ENCODE data around the gene LDB3. TPM values are rescaled to one million over a fixed set of nuclear protein-coding genes. Genes with fewer than 3 reads are reported as not detected.

The LDB3 gene
- total RNA-seq, 4 donors from 2014 or later = 2.2 to 32.5 (median 2.9) TPM

DNA sequence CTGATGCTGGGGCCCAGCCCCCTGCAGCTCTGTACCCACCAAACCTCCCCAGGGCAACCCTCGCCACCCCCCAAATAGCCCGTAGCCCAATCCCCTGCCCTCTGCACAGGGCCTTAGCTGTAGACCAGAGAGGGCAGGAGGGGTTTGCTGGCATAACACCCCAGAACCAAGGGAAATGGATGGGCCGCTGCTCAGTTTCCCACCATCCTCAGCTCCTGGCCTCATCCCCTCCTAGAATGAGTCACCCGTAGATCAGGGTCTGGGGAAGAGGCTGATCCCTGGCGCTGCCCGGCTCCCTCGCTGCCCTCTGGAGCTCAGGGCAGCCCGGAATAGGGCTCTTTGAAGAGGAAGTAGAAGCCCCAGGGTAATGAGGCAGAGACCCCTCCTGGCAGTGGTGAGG lies 31.2 kb downstream of the LDB3 start:
- in situ Hi-C loops (cut with MboI; ENCODE audit: low pct_ligation_motif_present in 1 of 4, low pct_unique_long_range_greater_than_20kb in 1 of 4, low sequenced_read_pairs in 3 of 4) (loop anchor here in 2 of 4 donors (5.0 to 10.0 kb wide), 2 partner anchors 195 to 203 kb away; no protein-coding TSS in a partner anchor), intact Hi-C loops (cut with DNase I; ENCODE audit: low total_unique reads) (no loop called here)
- WGBS, 2 donors (ENCODE audit: low coverage in 1 of 2) = 92% methylated on average over 8 of the region's 8 CpGs; no CpG with 5 or more reads in 1 of the 2 donors
- no peak overlapping the region for H3K27ac ChIP-seq
- H3K4me1 ChIP-seq = no peaks in the 10 kb centered on the region
- no peaks in the 10 kb centered on the region for H3K27me3 ChIP-seq
- no peak for TF ChIP-seq EP300 (IDR thresholded peaks at IDR 0.05; ENCODE audit: low read depth)
- no peak for TF ChIP-seq POLR2A (IDR thresholded peaks at IDR 0.05)
- TF ChIP-seq, protein P1, sequence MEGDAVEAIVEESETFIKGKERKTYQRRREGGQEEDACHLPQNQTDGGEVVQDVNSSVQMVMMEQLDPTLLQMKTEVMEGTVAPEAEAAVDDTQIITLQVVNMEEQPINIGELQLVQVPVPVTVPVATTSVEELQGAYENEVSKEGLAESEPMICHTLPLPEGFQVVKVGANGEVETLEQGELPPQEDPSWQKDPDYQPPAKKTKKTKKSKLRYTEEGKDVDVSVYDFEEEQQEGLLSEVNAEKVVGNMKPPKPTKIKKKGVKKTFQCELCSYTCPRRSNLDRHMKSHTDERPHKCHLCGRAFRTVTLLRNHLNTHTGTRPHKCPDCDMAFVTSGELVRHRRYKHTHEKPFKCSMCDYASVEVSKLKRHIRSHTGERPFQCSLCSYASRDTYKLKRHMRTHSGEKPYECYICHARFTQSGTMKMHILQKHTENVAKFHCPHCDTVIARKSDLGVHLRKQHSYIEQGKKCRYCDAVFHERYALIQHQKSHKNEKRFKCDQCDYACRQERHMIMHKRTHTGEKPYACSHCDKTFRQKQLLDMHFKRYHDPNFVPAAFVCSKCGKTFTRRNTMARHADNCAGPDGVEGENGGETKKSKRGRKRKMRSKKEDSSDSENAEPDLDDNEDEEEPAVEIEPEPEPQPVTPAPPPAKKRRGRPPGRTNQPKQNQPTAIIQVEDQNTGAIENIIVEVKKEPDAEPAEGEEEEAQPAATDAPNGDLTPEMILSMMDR (IDR thresholded peaks at IDR 0.05) = no peak
- no peak for TF ChIP-seq POLR2AphosphoS5 (IDR thresholded peaks at IDR 0.05)
- no peaks in the 10 kb centered on the region for H3K36me3 ChIP-seq
- no peaks in the 10 kb centered on the region for H3K9me3 ChIP-seq
- no peak for DNase-seq
- no peak overlapping the region for H3K4me3 ChIP-seq

DNA sequence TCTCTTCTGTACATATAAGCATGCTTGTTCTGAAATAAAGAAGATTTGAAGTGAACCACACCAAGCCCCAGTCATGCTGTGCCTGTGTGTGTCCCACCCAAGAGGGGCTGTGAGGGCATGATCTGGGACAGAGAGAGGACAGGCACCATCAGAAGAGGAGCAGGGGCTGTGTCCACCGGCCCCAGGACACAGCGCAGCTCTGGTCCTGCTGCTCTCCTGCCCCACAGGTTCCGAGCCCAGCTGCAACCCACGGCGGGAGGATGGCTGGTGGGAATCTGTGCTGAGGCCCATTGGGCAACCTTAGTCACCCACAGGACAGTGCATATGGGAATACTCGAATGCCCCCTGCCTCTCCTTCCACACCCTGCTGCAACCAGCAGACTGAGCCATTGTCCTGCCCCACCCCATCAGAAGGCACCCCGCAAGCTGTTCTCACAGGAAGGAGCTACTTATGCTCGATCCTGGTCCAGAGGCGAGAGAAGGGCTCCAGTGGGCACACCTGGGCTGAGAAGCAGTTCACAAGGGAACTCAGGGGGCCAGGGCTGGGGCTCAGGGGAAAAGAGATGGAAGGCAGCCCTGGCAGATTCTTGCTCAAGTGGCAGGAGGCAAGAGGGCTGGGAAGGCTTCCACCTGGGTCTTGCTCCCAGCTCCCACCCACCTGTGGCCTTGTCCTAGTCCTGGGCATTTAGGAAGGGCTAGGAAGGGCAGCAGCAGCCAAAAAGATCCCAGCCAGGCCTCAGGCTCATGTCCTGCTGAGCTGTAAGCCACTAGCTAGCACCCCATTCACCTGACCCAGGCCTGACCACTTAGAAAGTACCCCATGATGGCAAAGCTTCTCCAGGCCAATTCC lies 31.9 kb downstream of the LDB3 start:
- intact Hi-C loops (cut with DNase I; ENCODE audit: low total_unique reads) (no loop called here), in situ Hi-C loops (cut with MboI; ENCODE audit: low pct_ligation_motif_present in 1 of 4, low pct_unique_long_range_greater_than_20kb in 1 of 4, low sequenced_read_pairs in 3 of 4) (loop anchor here in 3 of 4 donors (5.0 to 10.0 kb wide), 3 partner anchors 195 to 205 kb away; no protein-coding TSS in a partner anchor)
- Histone ChIP-seq H3K4me3 (no peak overlapping the region), H3K9me3 (no peaks in the 10 kb centered on the region), H3K27ac (no peak overlapping the region), H3K36me3 (no peaks in the 10 kb centered on the region), H3K27me3 (no peaks in the 10 kb centered on the region), H3K4me1 (no peaks in the 10 kb centered on the region)
- DNase-seq = no peak
- no peak for TF ChIP-seq POLR2AphosphoS5 (IDR thresholded peaks at IDR 0.05)
- no peak for TF ChIP-seq POLR2A (IDR thresholded peaks at IDR 0.05)
- TF ChIP-seq, protein P1 (IDR thresholded peaks at IDR 0.05) = no peak
- no peak for TF ChIP-seq EP300 (IDR thresholded peaks at IDR 0.05; ENCODE audit: low read depth)
- WGBS, 2 donors (ENCODE audit: low coverage in 1 of 2) = 86 to 100% methylated on average over 1 to 8 of the region's 9 CpGs

DNA sequence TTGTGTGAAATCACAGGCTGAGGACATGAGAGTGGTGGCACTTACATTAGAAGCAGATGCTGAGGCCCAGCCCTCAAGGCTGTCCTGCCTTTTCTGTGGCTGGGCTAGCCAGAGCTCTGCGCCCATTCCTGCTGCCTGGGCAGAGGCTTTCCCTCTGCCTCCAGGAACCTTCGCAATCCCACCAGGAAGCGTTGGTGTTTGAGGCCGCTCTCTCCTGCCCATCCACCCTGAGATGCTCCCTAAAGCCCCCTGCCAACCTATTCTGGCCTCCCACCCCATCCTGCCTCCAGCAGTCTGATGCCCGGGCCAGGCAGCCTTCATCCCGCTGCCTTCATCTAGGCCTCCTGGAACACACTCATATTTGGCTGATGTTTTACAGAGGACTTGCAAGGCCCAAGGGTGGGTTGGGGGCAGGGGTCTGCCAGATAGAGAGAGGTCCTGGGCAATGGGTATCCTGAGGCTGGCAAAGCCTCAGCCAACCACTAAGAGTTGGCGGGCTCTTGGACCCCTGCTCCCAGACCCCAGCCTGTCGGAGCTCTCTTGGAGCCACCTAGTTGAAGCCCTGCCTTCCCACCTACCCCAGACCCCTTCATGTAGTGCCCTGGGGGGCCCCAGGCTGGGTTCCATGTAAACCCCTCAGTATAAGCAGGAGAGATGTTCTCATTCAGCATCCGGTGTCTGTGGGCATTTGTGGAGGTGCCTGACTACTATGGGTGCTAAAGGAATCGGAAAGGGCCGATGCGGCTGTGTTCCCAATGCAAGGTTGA lies 32.7 kb downstream of the LDB3 start:
- no peaks in the 10 kb centered on the region for H3K9me3 ChIP-seq
- no peaks in the 10 kb centered on the region for H3K36me3 ChIP-seq
- TF ChIP-seq POLR2A (IDR thresholded peaks at IDR 0.05) = no peak
- TF ChIP-seq, protein P1 (IDR thresholded peaks at IDR 0.05) = no peak
- no peak for TF ChIP-seq POLR2AphosphoS5 (IDR thresholded peaks at IDR 0.05)
- TF ChIP-seq EP300 (IDR thresholded peaks at IDR 0.05; ENCODE audit: low read depth) = no peak
- no peaks in the 10 kb centered on the region for H3K4me1 ChIP-seq
- H3K27ac ChIP-seq = no peak overlapping the region
- in situ Hi-C loops (cut with MboI; ENCODE audit: low pct_ligation_motif_present in 1 of 4, low pct_unique_long_range_greater_than_20kb in 1 of 4, low sequenced_read_pairs in 3 of 4) (loop anchor here in 1 of 4 donors (10.0 kb wide), 1 partner anchor 204 kb away; no protein-coding TSS in a partner anchor), intact Hi-C loops (cut with DNase I; ENCODE audit: low total_unique reads) (no loop called here)
- no peak for DNase-seq
- WGBS, 2 donors (ENCODE audit: low coverage in 1 of 2) = 95% methylated on average over 12 of the region's 12 CpGs; no CpG with 5 or more reads in 1 of the 2 donors
- H3K27me3 ChIP-seq = no peaks in the 10 kb centered on the region
- H3K4me3 ChIP-seq = no peak overlapping the region

DNA sequence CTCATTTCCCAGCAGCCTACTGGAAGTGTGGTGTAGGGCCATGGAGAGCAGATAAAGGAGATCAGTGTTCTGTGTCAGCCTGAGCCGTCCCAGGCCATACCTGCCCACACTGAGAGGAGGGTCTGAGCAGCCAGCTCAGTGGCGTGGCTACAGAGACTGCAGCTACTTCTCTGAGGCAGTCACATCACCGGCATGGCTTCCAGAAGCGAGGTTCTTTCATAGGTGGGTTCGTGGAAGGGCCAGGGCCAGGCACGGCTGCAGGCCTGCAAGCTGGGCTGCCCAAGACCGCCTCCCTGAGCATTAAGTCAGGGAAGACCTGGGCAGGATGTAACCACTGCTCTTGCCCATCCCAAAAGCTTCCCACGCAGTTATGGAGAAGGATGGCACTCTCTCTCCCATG lies 34.9 kb downstream of the LDB3 start:
- TF ChIP-seq EP300 (IDR thresholded peaks at IDR 0.05; ENCODE audit: low read depth) (no peak), POLR2AphosphoS5 (IDR thresholded peaks at IDR 0.05) (no peak)
- Histone ChIP-seq H3K36me3 (no peaks in the 10 kb centered on the region), H3K4me3 (no peak overlapping the region), H3K27me3 (no peaks in the 10 kb centered on the region), H3K9me3 (no peaks in the 10 kb centered on the region), H3K27ac (no peak overlapping the region), H3K4me1 (no peaks in the 10 kb centered on the region)
- DNase-seq = no peak
- intact Hi-C loops (cut with DNase I; ENCODE audit: low total_unique reads) (no loop called here), in situ Hi-C loops (cut with MboI; ENCODE audit: low pct_ligation_motif_present in 1 of 4, low pct_unique_long_range_greater_than_20kb in 1 of 4, low sequenced_read_pairs in 3 of 4) (loop anchor here in 1 of 4 donors (10.0 kb wide), 1 partner anchor 202 kb away; no protein-coding TSS in a partner anchor)
- WGBS, 2 donors (ENCODE audit: low coverage in 1 of 2) = 92% methylated on average over 8 of the region's 8 CpGs; no CpG with 5 or more reads in 1 of the 2 donors
